Prostate gland (tissue), 2 donors: ENCODE results near the gene MPPED1. TPM values are rescaled to one million over a fixed set of nuclear protein-coding genes. Genes with fewer than 3 reads are reported as not detected.

Experiments
- DNase-seq: peaks from one replicate; pipeline ENCODE4 v3.0.0-alpha.2; 2019; ENCODE audit warnings: low spot score
- H3K27ac ChIP-seq, 2 donors: fragments of 200-600 bp; sonication (generic); 2 replicates each; pipeline ENCODE4 v1.5.1; 2017 to 2019
- H3K27me3 ChIP-seq: fragments of 200-600 bp; sonication (generic); replicated peaks from 2 replicates; pipeline ENCODE4 v1.5.1; 2019; ENCODE audit not compliant: insufficient read depth
- H3K36me3 ChIP-seq, 2 donors: fragments of 200-600 bp; sonication (generic); 1 replicate in 1 of 2; 2 replicates in 1 of 2; pipeline versions ENCODE4 v1.5.1 to v1.8.1; 2017 to 2019
- H3K4me1 ChIP-seq: fragments of 200-600 bp; sonication (generic); replicated peaks from 2 replicates; pipeline ENCODE4 v1.5.1; 2019
- H3K4me3 ChIP-seq, 2 donors: fragments of 200-600 bp; sonication (generic); 2 replicates each; pipeline ENCODE4 v1.5.1; 2017 to 2019
- H3K9me3 ChIP-seq: fragments of 200-600 bp; sonication (generic); 2 replicates; pipeline ENCODE4 v1.5.1; 2017
- POLR2A ChIP-seq: fragments of 450-650 bp; IDR thresholded peaks from one replicate; pipeline ENCODE4 v1.6.1; 2016; ENCODE audit warnings: antibody characterized with exemption, mild to moderate bottlenecking
- POLR2AphosphoS5 ChIP-seq: sonication (generic); formaldehyde crosslinking; IDR thresholded peaks from one replicate; pipeline ENCODE4 v1.6.1; 2017; ENCODE audit warnings: antibody characterized with exemption
- WGBS: methylation state at CpG from one replicate; pipeline ENCODE4 v1.1.5; 2018; 5-methylcytosine and 5-hydroxymethylcytosine counted together
- intact Hi-C: fragments of 100-400 bp; cut with DNase I; formaldehyde crosslinking; loops from one replicate; pipeline ENCODE4 v1.14.2; 2022
- total RNA-seq, 2 donors: library from RNA; depleted of rRNA; stranded (reverse); fragments of >200 nt; gene quantifications; one replicate each; pipeline ENCODE4 v1.1.0, GENCODE V29; 2016
- TF ChIP-seq, protein P1 (sequence below), 4 experiments: fragments of 200-600 bp in 2 of 4; fragments of 450-650 bp in 2 of 4; sonication (generic) in 2 of 4; IDR thresholded peaks; 1 replicate in 3 of 4; 2 replicates in 1 of 4; pipeline ENCODE4 v1.5.1; 2016 to 2019; ENCODE audit warnings: antibody characterized with exemption in 4 of 4, mild to moderate bottlenecking in 2 of 4, moderate library complexity in 2 of 4

The MPPED1 gene
- total RNA-seq, 2 donors from 2014 or later: 0.77 to 6.4 TPM

- H3K9me3 ChIP-seq: no peaks in the 10 kb centered on the region
- TF ChIP-seq POLR2AphosphoS5: no peak
- TF ChIP-seq, protein P1, sequence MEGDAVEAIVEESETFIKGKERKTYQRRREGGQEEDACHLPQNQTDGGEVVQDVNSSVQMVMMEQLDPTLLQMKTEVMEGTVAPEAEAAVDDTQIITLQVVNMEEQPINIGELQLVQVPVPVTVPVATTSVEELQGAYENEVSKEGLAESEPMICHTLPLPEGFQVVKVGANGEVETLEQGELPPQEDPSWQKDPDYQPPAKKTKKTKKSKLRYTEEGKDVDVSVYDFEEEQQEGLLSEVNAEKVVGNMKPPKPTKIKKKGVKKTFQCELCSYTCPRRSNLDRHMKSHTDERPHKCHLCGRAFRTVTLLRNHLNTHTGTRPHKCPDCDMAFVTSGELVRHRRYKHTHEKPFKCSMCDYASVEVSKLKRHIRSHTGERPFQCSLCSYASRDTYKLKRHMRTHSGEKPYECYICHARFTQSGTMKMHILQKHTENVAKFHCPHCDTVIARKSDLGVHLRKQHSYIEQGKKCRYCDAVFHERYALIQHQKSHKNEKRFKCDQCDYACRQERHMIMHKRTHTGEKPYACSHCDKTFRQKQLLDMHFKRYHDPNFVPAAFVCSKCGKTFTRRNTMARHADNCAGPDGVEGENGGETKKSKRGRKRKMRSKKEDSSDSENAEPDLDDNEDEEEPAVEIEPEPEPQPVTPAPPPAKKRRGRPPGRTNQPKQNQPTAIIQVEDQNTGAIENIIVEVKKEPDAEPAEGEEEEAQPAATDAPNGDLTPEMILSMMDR (IDR thresholded peaks at IDR 0.05): no peak
- no peak for TF ChIP-seq POLR2A
- no peaks in the 10 kb centered on the region for H3K27me3 ChIP-seq
- 87% methylated on average over 31 of the region's 31 CpGs for WGBS
- no peaks in the 10 kb centered on the region for H3K4me1 ChIP-seq
- intact Hi-C loops: no loop called here
- no peaks in the 10 kb centered on the region for H3K36me3 ChIP-seq
- no peak overlapping the region for H3K4me3 ChIP-seq
- DNase-seq: no peak
- no peak overlapping the region for H3K27ac ChIP-seq
Measured at GRCh38 chr22:43539572-43540528, 128.0 kb downstream of the MPPED1 start.

DNA sequence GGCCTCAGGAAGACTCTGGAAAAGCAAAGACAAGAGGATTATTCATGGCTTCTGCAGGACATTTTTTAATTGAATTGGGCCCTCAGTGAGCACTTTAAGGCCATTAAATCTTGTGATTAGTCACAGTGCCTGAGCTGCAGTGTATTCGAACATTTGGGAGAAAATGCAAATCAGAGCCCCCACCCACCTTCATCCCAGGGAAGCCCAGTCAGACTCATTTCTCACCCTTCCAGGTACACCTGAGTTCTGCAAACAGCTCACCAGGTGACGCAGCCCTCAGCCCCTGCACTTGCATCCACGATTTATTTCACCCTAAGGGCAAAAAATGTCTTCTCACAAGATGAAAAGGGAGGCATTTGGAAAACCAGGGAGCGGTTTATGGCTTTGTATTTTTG lies 128.7 kb downstream of the MPPED1 start:
- H3K4me3 ChIP-seq: no peak overlapping the region
- intact Hi-C loops: no loop called here
- no peak overlapping the region for H3K27ac ChIP-seq
- 62% methylated on average over 4 of the region's 4 CpGs for WGBS
- no peaks in the 10 kb centered on the region for H3K9me3 ChIP-seq
- TF ChIP-seq, protein P1 (IDR thresholded peaks at IDR 0.05): no peak
- TF ChIP-seq POLR2AphosphoS5: no peak
- TF ChIP-seq POLR2A: no peak
- DNase-seq: no peak
- H3K4me1 ChIP-seq: no peaks in the 10 kb centered on the region
- H3K27me3 ChIP-seq: no peaks in the 10 kb centered on the region
- no peaks in the 10 kb centered on the region for H3K36me3 ChIP-seq

DNA sequence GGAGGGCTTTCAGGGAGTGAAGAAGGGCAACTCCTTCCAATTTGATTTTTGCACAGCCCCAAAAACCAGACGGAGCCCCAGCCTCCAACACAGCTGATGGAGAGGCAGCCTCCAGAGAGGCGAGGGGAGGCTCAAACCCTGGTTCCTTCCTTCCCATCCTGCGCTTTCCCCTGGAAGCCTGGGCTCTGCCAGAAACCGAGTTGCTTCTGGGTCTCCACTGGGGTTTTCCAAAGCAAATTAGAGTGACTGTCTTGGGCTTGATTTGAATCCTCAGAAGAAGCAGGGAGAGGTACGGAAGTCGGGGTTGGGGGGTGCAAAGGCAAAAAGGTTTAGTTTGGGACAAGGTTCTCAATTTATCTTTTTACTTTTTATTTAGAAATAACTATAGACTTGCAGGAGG lies 129.2 kb downstream of the MPPED1 start:
- TF ChIP-seq POLR2AphosphoS5 (no peak), POLR2A (no peak)
- TF ChIP-seq, protein P1 (IDR thresholded peaks at IDR 0.05): no peak
- Histone ChIP-seq H3K27ac (no peak overlapping the region), H3K4me3 (no peak overlapping the region), H3K9me3 (no peaks in the 10 kb centered on the region), H3K4me1 (no peaks in the 10 kb centered on the region), H3K36me3 (no peaks in the 10 kb centered on the region), H3K27me3 (no peaks in the 10 kb centered on the region)
- DNase-seq: no peak
- 88% methylated on average over 6 of the region's 6 CpGs for WGBS
- intact Hi-C loops: no loop called here

- Histone ChIP-seq H3K36me3 (no peaks in the 10 kb centered on the region), H3K27ac (no peak overlapping the region), H3K27me3 (no peaks in the 10 kb centered on the region), H3K4me1 (no peaks in the 10 kb centered on the region), H3K4me3 (no peak overlapping the region), H3K9me3 (no peaks in the 10 kb centered on the region)
- 86% methylated on average over 18 of the region's 18 CpGs for WGBS
- intact Hi-C loops: no loop called here
- TF ChIP-seq, protein P1 (IDR thresholded peaks at IDR 0.05): no peak
- TF ChIP-seq POLR2AphosphoS5: no peak
- TF ChIP-seq POLR2A: no peak
- DNase-seq: no peak
Measured at GRCh38 chr22:43541462-43542407, 129.9 kb downstream of the MPPED1 start.
